Measurements from ENCODE around the gene CELSR1. TPM values are rescaled to one million over a fixed set of nuclear protein-coding genes. Genes with fewer than 3 reads are reported as not detected.

The CELSR1 gene
- total and polyA plus RNA-seq, 10 donors = 4.3 to 13.1 (median 8.4) TPM

DNA sequence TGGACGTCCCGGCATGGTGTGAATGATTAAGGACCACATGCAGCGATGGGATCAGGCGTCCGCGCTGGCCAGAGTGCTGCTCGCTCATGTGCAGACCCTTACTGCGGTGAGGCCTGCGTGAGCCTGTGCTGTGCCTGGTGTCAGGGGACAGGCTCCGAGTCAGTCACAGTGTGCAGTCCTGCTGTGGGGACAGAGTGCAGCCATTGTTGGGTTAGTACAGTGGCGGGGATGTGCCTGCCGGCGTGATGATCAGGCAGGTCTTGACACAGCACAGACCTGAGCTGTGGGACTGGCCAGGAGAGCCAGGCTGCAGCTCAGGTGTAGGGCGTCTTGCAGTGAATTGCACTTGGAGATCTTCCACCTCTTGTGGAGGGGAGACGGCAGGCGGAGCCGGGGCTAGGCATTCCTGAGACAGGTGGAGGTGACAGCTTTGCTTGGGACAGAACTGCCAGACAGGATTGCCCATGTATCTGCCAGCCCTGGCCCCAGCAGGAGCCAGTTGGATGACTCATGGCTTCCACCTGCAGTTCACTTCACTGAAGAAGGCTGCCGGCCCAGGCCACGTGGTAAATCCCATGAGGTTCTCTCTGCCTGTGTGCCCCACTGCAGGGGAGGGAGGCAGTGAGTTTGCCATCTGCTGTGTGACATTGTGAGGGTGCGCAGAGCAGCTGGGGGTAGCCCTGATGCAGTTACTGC lies 184.6 kb downstream of the CELSR1 start:
- Histone ChIP-seq H3K27ac (no peak overlapping the region), H3K27me3 (replicated peaks in 1 of 7) (no peaks in the 10 kb centered on the region), H3K9me3 (no peaks in the 10 kb centered on the region), H3K4me3 (no peak overlapping the region), H3K4me1 (peaks cover 0 to 19% (median 3%) of the 10 kb centered on the region in 6 donors), H3K36me3 (peaks cover 10 to 100% (median 95%) of the 10 kb centered on the region in 6 donors)
- intact Hi-C loops (cut with DNase I; ENCODE audit: low total_unique reads) = no loop called here
- no peak for TF ChIP-seq POLR2A (IDR thresholded peaks at IDR 0.05)
- TF ChIP-seq POLR2AphosphoS5 (IDR thresholded peaks at IDR 0.05) = peak in 1 of 3 donors; percentile 36
- peak; percentile 79 for DNase-seq
- WGBS, 5 donors = 89 to 92% (median 91%) methylated on average over 17 to 20 of the region's 20 CpGs

DNA sequence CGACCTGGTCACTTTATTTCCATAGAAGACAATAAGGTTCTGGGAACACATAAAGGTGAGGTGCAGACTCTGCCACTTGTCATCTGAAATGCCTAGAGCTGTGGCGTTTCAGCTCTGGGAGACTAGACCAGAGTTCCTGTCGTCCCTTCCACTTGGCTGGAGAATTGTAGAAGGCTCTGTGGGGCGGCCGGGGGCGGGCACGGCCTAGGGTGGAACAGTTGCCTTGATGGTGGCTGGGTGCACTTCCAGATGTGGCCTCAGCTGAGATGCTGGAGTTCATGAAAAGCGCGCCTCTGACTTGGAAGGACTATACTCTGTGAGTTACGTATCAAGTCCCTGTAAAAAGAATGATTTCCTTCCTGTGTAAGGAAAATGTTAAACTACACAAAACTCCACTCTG lies 185.1 kb downstream of the CELSR1 start:
- intact Hi-C loops (cut with DNase I; ENCODE audit: low total_unique reads) = no loop called here
- Histone ChIP-seq H3K36me3 (peaks cover 10 to 100% (median 96%) of the 10 kb centered on the region in 6 donors), H3K4me3 (no peak overlapping the region), H3K9me3 (no peaks in the 10 kb centered on the region), H3K27me3 (replicated peaks in 1 of 7) (no peaks in the 10 kb centered on the region), H3K27ac (no peak overlapping the region), H3K4me1 (peaks cover 0 to 19% (median 3%) of the 10 kb centered on the region in 6 donors)
- TF ChIP-seq POLR2AphosphoS5 (IDR thresholded peaks at IDR 0.05) (no peak), POLR2A (IDR thresholded peaks at IDR 0.05) (no peak)
- TF ChIP-seq, protein P1, sequence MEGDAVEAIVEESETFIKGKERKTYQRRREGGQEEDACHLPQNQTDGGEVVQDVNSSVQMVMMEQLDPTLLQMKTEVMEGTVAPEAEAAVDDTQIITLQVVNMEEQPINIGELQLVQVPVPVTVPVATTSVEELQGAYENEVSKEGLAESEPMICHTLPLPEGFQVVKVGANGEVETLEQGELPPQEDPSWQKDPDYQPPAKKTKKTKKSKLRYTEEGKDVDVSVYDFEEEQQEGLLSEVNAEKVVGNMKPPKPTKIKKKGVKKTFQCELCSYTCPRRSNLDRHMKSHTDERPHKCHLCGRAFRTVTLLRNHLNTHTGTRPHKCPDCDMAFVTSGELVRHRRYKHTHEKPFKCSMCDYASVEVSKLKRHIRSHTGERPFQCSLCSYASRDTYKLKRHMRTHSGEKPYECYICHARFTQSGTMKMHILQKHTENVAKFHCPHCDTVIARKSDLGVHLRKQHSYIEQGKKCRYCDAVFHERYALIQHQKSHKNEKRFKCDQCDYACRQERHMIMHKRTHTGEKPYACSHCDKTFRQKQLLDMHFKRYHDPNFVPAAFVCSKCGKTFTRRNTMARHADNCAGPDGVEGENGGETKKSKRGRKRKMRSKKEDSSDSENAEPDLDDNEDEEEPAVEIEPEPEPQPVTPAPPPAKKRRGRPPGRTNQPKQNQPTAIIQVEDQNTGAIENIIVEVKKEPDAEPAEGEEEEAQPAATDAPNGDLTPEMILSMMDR (IDR thresholded peaks at IDR 0.05 in 8 of 11, conservative IDR thresholded peaks at IDR 0.05 in 3 of 11) = no peak
- WGBS, 5 donors = 88 to 95% (median 92%) methylated on average over 10 of the region's 10 CpGs
- DNase-seq = no peak

DNA sequence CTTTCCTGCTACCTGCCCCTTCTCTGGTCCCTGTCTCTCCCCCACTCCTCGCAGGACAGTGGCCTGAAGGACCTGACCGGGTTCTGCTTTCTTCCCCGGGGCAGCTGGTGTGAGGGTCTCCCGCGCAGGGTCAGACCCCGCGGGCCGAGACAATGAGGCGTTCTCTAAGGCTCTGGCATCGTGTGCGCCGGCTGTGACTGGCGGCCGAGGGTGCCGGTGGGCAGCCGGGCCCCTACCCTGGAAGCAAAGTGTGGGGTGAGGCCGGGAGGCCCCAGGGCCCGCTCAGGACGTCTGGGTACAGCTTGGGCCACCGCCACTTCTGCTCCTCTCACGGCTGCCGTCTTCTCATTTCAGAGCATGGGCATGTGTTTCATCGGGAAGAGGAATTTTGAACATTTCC lies 185.7 kb downstream of the CELSR1 start:
- Histone ChIP-seq H3K4me1 (peaks cover 0 to 19% (median 3%) of the 10 kb centered on the region in 6 donors), H3K4me3 (no peak overlapping the region), H3K27ac (no peak overlapping the region), H3K36me3 (peaks cover 13 to 100% (median 96%) of the 10 kb centered on the region in 6 donors), H3K27me3 (replicated peaks in 1 of 7) (no peaks in the 10 kb centered on the region), H3K9me3 (no peaks in the 10 kb centered on the region)
- intact Hi-C loops (cut with DNase I; ENCODE audit: low total_unique reads) = no loop called here
- 93 to 96% (median 95%) methylated on average over 7 to 23 of the region's 23 CpGs for WGBS, 5 donors
- DNase-seq = peak; percentile 37
- TF ChIP-seq POLR2AphosphoS5 (IDR thresholded peaks at IDR 0.05) = peak in 1 of 3 donors; percentile 11
- no peak for TF ChIP-seq POLR2A (IDR thresholded peaks at IDR 0.05)
- TF ChIP-seq, protein P1 (IDR thresholded peaks at IDR 0.05 in 8 of 11, conservative IDR thresholded peaks at IDR 0.05 in 3 of 11) = no peak

DNA sequence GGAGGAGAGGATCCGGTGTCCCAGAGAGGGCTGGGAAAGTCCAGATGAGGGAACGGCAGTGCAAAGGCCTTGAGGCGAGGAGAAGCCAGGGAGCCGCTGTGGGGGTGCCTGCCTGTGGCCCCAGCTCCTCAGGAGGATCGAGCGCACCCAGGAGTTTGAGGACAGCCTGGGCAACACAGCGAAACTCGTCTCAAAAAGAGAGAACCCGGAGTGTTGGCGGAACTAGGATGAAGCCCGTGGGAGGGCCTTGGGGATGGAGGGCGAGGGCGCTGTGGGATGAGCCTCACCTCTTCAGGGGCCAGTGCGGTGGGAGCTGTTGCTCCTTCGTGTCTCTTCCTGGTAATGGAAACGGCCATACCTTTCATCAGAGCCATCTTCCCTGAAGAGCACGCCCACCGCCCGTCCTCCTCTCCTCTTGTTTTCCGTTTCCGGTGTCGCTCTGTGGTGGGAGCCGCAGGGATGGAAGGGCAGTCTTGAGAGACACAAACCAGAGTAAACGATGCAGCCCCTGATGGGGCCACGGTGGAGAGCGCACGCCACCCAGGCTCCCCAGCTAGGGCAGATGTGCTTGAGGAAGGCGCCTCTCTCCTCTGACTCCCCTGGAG lies 186.2 kb downstream of the CELSR1 start:
- Histone ChIP-seq H3K36me3 (peaks cover 13 to 100% (median 96%) of the 10 kb centered on the region in 6 donors), H3K4me1 (peaks cover 0 to 19% (median 3%) of the 10 kb centered on the region in 6 donors), H3K27me3 (replicated peaks in 1 of 7) (no peaks in the 10 kb centered on the region), H3K4me3 (no peak overlapping the region), H3K27ac (no peak overlapping the region), H3K9me3 (no peaks in the 10 kb centered on the region)
- intact Hi-C loops (cut with DNase I; ENCODE audit: low total_unique reads) = no loop called here
- peak in 1 of 3 donors; percentile 40 for TF ChIP-seq POLR2AphosphoS5 (IDR thresholded peaks at IDR 0.05)
- no peak for TF ChIP-seq POLR2A (IDR thresholded peaks at IDR 0.05)
- TF ChIP-seq, protein P1 (IDR thresholded peaks at IDR 0.05 in 8 of 11, conservative IDR thresholded peaks at IDR 0.05 in 3 of 11) = no peak
- DNase-seq = peak; percentile 56
- WGBS, 5 donors = 91 to 96% (median 95%) methylated on average over 28 of the region's 28 CpGs

All from spleen (tissue), 11 donors.